ENCODE measurements around the gene CNTN1.
"Not testable (repeated sequence)": the region's sequence is repeated elsewhere in the genome, so short reads cannot be mapped to it uniquely, and the experiment has no call there.

Gene CNTN1

DNA sequence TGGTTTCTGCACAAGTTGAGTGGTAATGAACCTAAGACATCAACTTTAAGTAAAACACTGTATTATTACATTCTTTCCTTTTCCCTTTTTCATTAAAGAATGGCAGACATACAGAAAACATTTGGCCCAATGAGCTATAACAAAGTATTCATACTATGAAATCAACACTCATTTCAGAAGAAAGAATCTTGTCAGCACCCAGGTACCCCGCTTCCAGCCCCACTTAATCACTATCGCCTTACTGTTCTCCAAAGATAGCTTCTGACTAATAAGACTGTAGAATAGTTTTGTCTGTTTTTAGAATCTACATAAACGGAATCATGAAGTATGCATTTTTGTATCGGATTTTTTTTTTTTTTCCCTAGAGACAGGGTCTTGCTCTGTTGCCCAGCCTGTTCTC lies 9.5 kb downstream of the CNTN1 start:
- DNase-seq, result no peak

DNA sequence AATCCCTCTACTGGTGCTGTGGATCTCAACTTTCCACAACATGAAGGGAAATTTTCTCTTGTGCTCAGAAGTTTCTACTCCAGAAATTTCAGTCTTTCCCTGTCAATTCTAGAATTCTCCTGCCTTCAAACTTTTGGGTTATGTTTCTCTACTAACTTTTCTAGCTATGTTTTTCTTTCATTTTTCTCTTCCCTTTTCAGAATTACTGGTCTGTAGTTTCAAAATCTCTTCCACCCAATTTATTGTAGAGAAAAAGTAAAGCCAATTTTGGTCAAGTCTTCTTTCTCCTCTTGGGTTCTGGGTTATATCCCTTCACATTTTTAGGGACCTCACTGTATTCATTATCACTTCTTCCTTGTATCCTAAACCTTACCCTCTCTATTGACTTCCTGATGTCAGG lies 18.9 kb downstream of the CNTN1 start:
- no peak for DNase-seq

DNA sequence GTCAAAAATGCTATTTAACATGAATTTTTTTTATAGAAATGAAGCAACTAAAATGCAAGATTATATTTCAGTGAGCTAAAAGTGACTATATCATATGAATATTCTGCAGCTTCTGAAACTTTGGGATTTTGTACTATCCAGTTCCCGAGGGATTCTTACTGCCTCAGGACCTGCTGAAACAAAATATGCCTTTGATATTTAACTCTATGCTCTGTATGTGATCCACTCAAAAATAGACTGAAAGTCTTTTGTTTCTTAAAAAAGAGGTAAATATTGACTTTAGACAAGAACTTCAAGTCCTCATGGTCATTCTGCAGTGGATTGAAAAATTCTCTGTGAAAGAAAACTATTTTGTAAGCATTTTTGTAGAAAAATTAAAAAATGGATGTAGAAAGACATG lies 22.4 kb downstream of the CNTN1 start:
- no peak for DNase-seq

DNA sequence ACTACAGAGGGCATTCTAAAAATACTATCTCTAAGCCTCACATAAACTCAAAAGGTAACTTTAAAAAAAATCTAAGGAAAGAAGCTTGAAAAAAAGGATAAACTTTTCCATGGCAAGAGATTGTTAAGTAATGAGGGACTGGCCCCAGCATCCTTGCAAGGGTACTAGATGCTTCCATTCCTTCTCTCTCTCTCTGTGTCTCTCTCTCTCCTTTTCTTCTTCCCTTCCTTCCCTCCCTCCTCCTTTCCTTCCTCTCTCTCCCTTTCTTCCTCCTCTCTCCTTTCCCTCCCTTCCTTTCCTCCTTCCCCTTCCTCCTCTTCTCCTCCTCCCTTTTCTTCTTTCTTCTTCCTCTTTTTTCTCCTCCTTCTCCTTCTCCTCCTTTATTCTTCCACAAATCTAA lies 23.8 kb downstream of the CNTN1 start:
- DNase-seq, result no peak

DNA sequence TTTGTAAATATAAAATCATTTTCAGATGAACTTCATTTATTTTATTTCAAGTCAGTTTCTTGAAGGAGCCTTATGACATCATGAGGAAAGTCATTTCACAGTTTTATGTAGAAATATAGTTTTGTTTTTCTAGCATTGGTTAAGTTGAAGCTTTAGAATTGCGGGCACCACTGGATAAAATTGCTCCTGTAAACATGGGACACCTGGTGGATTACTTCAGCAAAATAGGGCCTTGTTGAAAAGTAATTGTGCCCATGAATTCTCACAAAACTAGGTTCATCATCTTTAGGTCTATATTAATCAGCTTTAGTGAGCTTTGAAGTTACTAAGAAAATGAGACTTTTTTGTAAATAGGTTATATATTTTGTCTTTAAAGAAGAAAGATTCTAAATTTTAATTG lies 25.3 kb downstream of the CNTN1 start:
- DNase-seq, result no peak

DNA sequence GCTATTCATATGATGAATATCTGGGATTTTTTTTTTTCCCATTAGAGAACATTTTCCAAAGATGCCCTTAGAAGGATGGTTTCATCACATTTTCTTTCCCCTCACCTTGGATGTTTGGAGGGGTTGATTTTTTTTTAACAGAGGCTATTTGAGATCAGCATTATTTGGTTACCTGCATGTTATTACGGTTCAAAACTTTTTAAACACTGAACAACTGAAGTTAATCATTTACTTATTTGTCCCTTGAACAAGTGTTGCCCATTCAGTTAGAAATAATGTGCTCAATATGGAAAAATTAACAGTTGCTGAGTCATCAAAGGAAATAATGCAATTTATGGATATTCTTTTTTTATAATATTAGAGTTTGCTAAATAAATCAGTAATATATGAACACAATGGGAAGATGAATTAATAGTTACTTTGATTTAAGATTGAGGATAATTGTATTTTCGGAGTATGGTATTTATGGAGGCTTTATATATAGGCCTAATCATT lies 26.7 kb downstream of the CNTN1 start:
- no peak for DNase-seq

DNA sequence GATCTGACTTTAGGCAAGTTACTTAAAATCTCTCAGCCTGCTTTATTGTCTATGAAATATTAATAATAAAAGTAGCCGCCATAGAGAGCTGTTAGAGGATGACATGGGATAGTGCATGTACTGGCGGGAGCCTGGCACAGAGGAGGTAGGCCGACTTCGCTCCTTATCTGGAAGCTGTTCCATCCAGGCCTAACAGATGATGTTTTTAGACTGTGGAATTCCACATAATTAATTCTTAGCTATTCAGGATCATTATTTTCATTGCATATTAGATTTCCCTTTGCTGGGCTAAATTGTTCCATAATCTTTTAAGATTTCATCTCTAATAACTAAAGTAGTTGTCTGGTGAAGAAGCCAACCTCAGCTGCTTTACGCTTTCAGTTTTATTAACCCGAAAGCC lies 30.8 kb downstream of the CNTN1 start:
- DNase-seq, result no peak

DNA sequence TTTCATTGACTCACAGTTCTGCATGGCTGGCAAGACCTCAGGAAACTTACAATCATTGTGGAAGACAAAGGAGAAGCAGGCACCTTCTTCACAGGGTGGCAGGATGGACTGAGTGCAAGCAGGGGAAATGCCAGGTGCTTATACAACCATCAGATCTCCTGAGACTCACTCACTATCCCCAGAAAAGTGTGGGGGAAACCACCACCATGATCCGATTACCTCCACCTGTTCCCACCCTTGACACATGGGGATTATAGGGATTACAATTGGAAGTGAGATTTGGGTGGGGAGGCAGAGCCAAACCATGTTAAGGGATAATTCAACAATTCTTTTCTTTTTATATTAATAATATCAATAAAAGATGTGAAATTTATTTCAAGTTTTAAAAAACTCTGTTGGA lies 34.1 kb downstream of the CNTN1 start:
- no peak for DNase-seq

DNA sequence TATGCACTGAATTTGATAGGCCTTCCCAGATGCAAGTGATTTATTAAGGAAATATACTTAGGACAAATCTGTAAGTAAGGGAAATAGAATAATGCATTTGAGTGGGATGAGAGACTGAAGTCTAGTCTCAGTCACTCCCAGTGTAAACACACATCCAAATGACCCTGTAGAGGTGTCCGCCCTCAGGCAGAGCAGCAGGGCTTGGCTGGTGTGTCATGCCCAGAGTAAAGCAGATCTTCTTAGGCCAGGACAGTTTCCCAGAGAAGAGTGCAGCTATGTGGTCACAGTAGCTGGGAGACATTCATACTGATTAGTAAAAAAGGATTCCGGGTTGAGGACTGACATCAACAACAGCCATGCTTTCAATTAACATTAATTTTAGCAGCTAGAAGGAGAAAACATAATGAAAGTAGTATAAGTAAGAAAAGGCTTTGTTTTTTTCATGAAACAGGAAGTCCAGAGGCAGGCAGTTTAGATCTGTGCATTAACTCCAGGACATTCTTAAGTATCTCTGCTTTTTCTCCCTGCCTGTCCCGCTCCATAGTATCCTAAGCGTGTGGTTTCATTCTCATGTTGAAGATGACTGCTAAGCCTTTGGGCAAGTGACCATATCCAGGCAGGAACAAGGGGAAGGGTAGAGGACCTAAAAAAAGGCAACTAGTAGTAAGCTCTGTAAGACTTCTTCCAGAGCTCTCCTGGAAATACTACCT lies 35.7 kb downstream of the CNTN1 start:
- no peak for DNase-seq

DNA sequence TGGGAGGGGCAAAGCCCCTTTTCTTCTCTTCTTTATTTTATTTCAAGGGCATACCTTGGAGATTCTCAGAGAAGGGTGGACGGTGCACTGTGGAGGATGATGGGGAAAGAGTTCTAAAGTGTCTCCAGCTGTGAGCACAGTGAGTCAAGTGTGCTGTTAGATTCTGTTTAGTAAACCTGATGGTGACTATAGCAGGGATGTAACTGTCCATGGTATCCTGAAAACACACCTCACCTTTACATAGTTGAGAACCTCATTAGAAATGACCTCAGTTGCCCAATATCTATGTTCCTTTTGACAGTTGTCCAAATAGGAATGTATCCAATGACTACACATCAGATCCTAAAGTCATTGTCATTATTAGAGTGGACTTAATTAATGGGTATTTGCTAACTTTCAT lies 38.0 kb downstream of the CNTN1 start:
- no peak for DNase-seq

DNA sequence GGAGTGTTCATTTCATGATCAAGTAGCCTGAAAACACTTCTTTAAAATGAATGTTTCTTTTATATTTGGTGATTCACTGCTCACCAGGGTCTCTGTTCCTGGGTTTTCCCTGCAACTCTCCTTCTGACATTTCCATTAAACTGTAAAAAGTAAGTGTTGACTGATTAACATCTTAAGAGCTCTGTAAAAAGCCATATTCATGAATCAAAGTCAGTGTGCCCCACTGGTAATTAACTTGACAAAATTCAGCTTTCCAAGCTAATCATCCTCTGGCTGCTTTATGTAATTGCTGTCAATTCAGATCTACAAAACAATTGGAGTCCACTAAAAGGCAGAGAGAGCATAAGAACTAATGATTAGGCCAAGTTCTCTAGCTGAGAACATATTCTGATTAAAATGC lies 41.6 kb downstream of the CNTN1 start:
- DNase-seq, result no peak

DNA sequence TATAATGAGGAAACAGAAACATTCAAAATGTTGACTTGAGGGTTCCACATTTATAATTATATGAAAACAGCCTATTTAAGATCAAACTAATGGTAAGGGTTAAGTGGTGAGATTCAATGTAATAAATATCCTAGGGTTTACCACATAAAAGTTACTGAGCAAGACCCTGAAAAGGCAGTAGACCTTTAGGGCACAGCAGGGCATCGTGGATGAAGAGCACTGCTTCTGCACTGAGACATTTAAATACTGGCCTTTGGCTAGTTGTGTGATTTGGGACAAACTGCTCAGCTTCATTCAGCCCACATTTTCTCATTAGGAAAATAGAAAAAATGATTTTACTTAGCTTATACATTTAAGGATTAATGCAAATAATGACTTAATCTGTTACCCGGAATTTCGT lies 42.0 kb downstream of the CNTN1 start:
- DNase-seq, result no peak

DNA sequence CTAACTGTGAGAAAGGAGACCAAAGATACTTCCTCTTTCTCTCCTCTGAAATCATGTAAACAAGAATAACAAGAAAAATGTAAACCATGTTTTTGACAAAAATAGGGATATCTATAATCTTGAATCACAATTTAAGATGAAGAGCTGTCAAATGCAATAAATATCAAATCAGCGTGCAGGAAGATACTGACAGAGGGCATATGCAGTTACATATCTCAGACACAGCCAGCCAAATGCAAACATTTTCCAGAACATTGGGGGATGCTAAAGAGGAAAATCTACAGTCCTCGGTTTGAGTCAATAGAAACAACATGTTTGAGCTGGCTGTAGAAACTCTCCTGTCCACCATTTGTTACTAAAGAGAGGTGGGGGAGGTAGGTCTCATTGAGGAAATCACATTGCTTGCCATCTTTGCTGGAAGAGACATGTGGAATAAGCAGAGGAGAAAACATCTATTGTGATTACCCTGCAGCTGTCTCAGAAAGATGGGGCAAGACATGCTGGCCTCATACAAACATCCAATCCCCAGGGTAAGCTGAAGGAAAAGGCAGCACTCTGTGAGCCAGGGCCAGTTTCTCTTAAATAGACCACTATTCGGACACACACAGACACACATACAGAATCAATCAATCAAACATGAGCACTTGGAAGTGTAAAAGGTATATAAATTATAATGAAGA lies 43.5 kb downstream of the CNTN1 start:
- no peak for DNase-seq

DNA sequence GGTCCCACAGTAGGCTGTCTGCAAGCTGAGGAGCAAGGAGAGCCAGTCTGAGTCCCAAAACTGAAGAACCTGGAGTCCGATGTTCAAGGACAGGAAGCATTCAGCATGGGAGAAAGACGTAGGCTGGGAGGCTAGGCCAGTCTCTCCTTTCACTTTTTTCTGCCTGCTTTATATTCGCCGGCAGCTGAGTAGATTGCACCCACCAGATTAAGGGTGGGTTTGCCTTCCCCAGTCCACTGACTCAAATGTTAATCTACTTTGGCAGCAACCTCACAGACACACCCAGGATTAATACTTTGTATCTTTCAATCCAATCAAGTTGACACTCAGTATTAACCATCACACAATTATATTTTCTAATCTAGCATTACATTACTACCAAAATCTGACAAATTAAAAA lies 45.2 kb downstream of the CNTN1 start:
- DNase-seq, result not testable (repeated sequence)

DNA sequence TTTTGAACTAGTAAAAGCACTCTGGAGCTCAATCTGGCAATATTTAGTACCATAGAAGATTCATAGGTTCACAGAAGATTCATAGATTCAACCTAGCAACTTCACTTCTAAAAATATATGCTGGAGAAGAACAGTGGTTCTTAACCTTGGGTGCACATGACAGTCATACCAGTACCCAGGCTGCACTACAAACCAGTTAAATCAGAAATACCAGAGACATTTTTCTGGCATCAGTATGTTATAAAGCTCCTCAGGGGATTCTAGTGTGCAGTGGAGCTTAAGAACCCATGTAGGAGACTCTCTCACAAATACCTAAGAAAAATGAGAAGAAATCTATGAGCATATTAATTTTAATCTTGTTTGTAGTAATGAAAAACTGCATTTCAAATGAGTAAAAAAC lies 46.6 kb downstream of the CNTN1 start:
- no peak for DNase-seq

DNA sequence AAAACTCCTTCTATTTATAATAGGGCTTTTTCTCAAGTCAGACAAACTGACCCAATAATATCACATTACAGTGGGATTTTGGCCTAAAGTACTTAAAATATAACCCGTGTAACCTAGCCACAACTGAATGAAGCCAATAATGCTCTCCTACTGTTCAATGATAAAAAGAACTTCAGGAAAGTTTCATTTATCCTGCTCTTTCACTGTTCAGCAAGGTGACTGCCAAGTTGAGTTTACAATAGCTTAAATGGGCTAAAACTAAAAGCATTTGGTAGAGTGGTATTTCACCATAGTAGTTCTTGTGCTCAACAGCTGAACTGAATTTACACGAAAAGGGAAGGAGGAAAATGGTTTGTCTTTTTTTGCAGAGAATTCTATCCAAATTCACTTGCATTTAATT lies 49.8 kb downstream of the CNTN1 start:
- DNase-seq, result no peak

DNA sequence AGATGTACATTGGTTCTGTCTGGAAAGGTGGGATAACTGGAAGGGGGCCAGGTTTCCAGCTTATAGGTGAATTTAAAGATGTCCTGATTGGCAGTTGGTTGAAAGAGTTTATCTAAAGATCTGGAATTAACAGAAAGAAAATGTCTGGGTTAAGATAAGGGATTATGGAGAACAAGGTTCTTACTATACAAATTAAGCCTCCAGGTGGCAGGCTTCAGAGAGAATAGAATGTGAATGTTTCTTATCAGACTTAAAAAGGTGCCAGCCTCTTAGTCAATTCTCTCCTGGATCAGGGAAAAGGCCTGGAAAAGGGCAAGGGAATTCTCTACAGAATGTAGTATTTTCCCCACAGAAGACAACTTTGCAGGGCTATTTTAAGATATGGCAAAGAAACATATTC lies 53.1 kb downstream of the CNTN1 start:
- DNase-seq, result no peak

DNA sequence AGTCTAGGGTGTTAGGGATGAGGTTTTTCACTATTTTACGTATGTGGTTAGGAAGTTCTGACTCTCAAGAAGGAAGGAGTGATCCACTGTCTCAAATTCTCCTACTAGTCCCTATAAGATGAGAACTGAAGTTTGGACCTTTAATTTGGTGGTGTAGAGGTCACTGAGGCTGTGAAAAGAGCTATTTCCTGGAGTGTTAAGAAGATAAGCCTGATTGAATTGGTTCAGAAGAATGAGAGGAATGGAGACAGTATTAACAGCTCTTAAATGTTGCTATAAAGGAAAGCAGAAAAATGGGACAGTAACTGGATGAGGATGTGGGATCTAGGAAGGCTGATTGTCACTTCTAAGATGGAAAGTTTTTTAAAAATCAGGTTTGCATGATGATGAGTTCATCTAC lies 57.6 kb downstream of the CNTN1 start:
- no peak for DNase-seq

DNA sequence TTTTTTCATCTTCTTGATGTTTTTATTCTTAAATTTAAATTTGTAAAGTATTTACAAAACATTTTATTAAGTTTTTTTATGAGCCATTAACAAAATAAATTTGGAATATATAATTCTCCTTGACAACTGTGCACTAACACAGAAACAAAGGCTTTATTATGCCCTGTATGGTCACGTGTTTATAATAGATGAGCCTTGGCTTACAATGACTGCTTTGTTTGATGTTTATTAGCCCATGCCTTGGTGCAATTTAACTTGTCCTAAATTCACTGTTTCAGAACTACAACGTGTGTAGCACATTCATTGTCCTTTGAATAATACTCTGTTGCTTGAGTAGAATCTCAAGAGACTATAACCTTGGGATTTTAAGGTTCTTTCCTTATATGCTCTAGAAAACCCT lies 59.8 kb downstream of the CNTN1 start:
- DNase-seq, result no peak

DNA sequence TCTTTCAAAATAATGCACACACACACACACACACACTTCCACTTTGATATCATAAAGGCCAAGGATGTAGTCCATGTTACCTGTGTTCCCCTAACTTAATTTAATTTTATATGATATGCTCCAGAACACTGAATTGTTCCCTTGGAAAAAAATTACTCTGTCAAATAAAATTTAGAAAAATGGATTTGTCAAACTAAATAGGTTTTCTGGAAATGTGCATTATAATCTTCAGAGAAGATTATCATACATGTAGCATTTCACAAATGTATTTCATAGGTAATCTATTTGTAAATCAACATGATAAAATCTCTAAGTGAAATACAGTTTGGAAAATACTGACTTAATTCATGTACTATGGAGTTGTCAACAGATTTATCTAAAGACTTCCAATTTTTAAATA lies 68.6 kb downstream of the CNTN1 start:
- DNase-seq, result no peak

DNA sequence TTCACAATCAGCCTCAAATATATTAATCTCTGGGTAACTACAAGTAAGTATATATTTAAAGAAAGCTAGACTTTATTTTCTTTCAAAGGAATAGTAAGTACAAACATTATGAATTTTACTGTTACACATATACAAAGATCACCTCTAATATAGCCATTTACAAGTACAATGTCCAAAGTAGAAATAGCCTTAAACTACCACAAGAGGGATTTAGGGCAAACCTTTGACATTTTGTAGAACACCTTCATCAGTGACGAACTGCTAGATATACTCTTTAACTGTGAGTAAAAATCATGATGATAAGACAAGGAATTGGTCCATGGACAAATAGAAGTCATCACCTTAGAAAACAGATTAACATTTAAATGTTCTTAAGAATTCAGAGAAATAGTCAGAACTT lies 69.8 kb downstream of the CNTN1 start:
- DNase-seq, result no peak

DNA sequence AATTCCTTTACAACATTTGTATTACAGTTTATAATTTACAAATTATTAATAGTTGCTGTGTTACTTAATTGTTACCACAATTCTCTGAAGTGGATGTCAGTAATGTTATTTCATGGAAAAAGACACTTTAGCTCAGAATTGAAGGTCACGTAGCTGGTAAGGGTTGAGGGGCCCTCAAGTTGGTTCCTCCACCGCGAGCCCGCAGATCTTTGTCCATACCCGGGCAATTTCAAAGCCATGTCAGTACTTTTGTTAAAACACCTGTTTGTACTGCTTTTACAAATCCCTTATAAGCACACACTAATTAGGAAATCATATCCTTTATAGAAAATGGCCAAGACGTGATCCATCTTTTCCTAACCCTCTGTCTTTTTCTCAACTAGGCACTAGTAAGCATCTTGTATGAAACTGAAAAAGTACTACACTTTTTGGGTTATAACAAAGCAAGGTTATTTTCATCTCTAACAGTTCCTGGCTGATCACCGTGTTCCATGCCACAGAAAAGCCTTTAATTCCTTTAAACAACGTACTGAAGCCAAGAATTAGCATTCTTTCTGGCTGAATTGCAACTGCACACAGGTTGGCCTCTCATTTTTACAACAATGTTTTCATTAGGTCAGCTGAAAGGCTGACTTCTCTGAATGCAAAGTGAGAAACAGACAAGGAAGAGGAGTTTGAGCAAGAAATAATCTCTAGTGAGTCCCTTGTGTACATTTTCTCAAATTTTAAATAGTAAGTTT lies 76.1 kb downstream of the CNTN1 start:
- no peak for DNase-seq

DNA sequence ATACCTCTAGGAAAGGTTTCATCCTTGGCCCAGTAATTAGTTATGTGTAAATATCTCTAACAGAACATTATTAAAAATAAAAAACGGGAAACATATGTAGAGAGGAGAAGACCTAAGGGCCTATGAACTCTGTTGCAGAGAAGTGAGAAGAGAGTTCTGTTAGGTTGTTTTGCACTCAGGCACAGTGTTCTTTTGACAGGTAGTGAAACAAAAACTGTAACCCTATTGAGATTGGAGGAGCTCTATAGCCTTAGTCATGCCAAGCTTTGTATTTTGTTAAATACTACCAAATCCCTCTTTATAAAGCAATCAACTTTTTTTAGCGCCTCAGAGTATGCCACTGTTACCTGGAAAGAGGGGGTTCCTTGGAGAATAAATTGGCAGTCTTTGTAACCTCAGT lies 77.6 kb downstream of the CNTN1 start:
- no peak for DNase-seq

DNA sequence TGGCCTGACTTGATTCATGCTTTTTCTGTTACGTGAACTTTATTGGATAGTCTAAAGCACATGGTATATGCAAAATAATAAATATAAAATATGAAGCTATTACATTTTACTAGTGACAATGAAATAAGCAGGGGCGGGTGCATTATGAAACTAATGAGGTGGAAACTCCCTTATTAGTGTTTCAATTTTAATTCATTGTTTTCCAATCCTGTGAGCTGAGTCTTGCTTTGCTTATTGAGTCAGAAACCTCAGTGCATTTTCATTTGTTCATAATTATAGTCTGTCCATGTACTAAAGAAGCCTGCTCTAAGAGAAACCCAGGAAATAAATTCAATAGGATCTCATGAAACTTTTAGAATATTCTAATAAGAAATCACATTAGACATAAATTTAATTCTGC lies 78.5 kb downstream of the CNTN1 start:
- no peak for DNase-seq
